Thoracic aorta (tissue), 2 donors: ENCODE data around the gene DHX16. TPM values are rescaled to one million over a fixed set of nuclear protein-coding genes. Genes with fewer than 3 reads are reported as not detected.

Experiments used
- ATAC-seq: fragments of 150-250 bp; one replicate; pipeline ENCODE4 v1.8.0; 2017; ENCODE audit warnings: low read depth; ENCODE audit not compliant: insufficient number of reproducible peaks, low FRiP score
- DNase-seq: peaks from one replicate; pipeline ENCODE4 v3.0.0-alpha.2; 2020; ENCODE audit warnings: low spot score
- H3K27ac ChIP-seq, 2 donors: fragments of 200-600 bp; sonication (generic); 1 replicate in 1 of 2; 2 replicates in 1 of 2; pipeline ENCODE4 v1.5.1; 2016; ENCODE audit warnings: mild to moderate bottlenecking in 2 of 2, moderate library complexity in 2 of 2
- H3K27me3 ChIP-seq: fragments of 200-600 bp; sonication (generic); replicated peaks from 2 replicates; pipeline ENCODE4 v1.6.0; 2016; ENCODE audit warnings: mild to moderate bottlenecking; ENCODE audit not compliant: insufficient read depth
- H3K36me3 ChIP-seq: fragments of 200-600 bp; sonication (generic); one replicate; pipeline ENCODE4 v1.5.1; 2016
- H3K4me1 ChIP-seq, 2 donors: fragments of 200-600 bp; sonication (generic); 1 replicate in 1 of 2; 2 replicates in 1 of 2; pipeline versions ENCODE4 v1.5.1 to v1.6.0; 2016; ENCODE audit warnings: low read depth in 2 of 2, mild to moderate bottlenecking in 1 of 2; ENCODE audit not compliant: control insufficient read depth in 1 of 2
- H3K4me3 ChIP-seq: fragments of 200-600 bp; sonication (generic); 2 replicates; pipeline ENCODE4 v1.5.1; 2016; ENCODE audit warnings: mild to moderate bottlenecking
- H3K9me3 ChIP-seq: fragments of 200-600 bp; sonication (generic); 2 replicates; pipeline ENCODE4 v1.5.1; 2016
- total RNA-seq, 2 donors: library from RNA; depleted of rRNA; stranded (reverse); fragments of >200 nt; gene quantifications; one replicate each; pipeline versions ENCODE4 v1.1.0 to v1.2.3, GENCODE V29; 2016
- TF ChIP-seq, protein P1 (sequence below): fragments of 200-600 bp; sonication (generic); IDR thresholded peaks from one replicate; pipeline ENCODE4 v1.5.1; 2019; ENCODE audit warnings: antibody characterized with exemption

Gene DHX16
- total RNA-seq, 2 donors from 2014 or later = 27.4 to 55.2 TPM

GRCh38 chr6:30712441-30712945 lies 39.7 kb upstream of the DHX16 start:
- Histone ChIP-seq H3K27ac (no peak overlapping the region), H3K4me1 (peaks cover 0 to 9% of the 10 kb centered on the region in 2 donors), H3K27me3 (no peaks in the 10 kb centered on the region), H3K9me3 (no peaks in the 10 kb centered on the region), H3K36me3 (peaks cover 56% of the 10 kb centered on the region), H3K4me3 (no peak overlapping the region)
- TF ChIP-seq, protein P1, sequence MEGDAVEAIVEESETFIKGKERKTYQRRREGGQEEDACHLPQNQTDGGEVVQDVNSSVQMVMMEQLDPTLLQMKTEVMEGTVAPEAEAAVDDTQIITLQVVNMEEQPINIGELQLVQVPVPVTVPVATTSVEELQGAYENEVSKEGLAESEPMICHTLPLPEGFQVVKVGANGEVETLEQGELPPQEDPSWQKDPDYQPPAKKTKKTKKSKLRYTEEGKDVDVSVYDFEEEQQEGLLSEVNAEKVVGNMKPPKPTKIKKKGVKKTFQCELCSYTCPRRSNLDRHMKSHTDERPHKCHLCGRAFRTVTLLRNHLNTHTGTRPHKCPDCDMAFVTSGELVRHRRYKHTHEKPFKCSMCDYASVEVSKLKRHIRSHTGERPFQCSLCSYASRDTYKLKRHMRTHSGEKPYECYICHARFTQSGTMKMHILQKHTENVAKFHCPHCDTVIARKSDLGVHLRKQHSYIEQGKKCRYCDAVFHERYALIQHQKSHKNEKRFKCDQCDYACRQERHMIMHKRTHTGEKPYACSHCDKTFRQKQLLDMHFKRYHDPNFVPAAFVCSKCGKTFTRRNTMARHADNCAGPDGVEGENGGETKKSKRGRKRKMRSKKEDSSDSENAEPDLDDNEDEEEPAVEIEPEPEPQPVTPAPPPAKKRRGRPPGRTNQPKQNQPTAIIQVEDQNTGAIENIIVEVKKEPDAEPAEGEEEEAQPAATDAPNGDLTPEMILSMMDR = no peak
- ATAC-seq = no peak
- DNase-seq = no peak

- TF ChIP-seq, protein P1 = no peak
- ATAC-seq = no peak
- DNase-seq = no peak
- Histone ChIP-seq H3K27ac (no peak overlapping the region), H3K4me1 (peaks cover 0 to 9% of the 10 kb centered on the region in 2 donors), H3K9me3 (no peaks in the 10 kb centered on the region), H3K27me3 (no peaks in the 10 kb centered on the region), H3K4me3 (no peak overlapping the region), H3K36me3 (peaks cover 60% of the 10 kb centered on the region)
Measured at GRCh38 chr6:30711758-30712380, 39.1 kb upstream of the DHX16 start.

DNA sequence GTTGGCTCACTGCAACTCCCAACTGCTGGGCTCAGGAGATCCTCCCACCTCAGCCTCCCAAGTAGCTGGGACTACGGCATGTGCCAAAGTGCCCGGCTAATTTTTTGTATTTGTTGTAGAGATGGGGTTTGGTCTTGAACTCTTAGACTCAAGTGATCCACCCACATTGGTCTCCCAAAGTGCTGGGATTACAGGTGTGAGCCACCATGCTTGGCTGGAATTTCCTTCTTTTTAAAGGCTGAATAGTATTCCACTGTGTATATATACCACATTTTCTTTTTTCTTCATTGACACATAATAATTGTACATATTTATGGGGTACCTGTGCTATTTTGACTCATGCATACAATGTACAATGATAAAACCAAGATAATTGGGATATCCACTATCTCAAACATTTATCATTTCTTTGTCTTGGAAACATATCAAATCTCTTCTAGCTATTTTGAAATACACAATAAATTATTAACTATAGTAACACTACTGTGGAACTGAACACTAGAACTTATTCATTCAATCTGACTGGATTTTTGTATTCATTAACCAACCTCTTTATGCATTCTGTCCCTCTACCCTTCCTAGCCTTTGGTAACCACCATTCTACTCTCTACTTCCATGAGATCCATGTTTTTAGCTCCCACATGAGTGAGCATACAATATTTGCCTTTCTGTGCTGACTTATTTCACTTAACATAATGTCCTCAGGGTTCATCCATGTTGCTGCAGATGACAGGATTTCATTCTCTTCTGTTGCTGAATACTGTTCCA lies 36.5 kb upstream of the DHX16 start:
- no peak for DNase-seq

GRCh38 chr6:30707281-30707850 lies 34.6 kb upstream of the DHX16 start:
- DNase-seq (no peak), ATAC-seq (no peak)
- peaks cover 45% of the 10 kb centered on the region for H3K36me3 ChIP-seq
- no peak overlapping the region for H3K27ac ChIP-seq
- no peaks in the 10 kb centered on the region for H3K4me1 ChIP-seq
- TF ChIP-seq, protein P1 = no peak
- H3K4me3 ChIP-seq = no peak overlapping the region
- H3K9me3 ChIP-seq = no peaks in the 10 kb centered on the region
- H3K27me3 ChIP-seq = no peaks in the 10 kb centered on the region

More for the DNA sequence above, 36.5 kb upstream of the DHX16 start:
- Histone ChIP-seq H3K36me3 (peaks cover 63% of the 10 kb centered on the region), H3K4me1 (no peaks in the 10 kb centered on the region), H3K9me3 (no peaks in the 10 kb centered on the region), H3K27ac (no peak overlapping the region), H3K4me3 (no peak overlapping the region), H3K27me3 (no peaks in the 10 kb centered on the region)
- ATAC-seq = no peak
- TF ChIP-seq, protein P1 = no peak

DNA sequence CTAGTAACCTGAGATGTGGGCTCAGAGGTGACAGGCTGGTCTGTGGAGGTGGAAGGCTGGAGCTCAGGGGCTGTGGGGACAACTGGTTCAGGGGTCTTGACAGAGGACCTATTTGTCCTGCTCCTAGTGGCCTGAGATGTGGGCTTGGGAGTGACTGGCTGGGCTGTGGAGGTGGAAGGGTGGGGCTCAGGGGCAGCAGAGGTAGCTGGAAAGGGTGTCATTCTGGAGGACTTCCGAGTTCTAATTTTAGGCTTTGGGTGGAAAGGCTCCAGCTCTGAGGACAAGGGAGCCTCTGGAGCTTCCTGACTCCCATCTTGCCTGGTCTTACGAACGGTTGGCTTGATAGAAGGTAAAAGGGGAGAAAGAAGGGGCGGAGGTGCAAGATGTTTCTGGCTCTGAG lies 32.8 kb upstream of the DHX16 start:
- TF ChIP-seq, protein P1 = no peak
- no peaks in the 10 kb centered on the region for H3K4me1 ChIP-seq
- no peaks in the 10 kb centered on the region for H3K9me3 ChIP-seq
- H3K27ac ChIP-seq = no peak overlapping the region
- ATAC-seq = no peak
- H3K4me3 ChIP-seq = no peak overlapping the region
- no peaks in the 10 kb centered on the region for H3K27me3 ChIP-seq
- no peak for DNase-seq
- H3K36me3 ChIP-seq = peaks cover 33% of the 10 kb centered on the region
